ENCODE results near the gene PYDC1.

The PYDC1 gene

DNA sequence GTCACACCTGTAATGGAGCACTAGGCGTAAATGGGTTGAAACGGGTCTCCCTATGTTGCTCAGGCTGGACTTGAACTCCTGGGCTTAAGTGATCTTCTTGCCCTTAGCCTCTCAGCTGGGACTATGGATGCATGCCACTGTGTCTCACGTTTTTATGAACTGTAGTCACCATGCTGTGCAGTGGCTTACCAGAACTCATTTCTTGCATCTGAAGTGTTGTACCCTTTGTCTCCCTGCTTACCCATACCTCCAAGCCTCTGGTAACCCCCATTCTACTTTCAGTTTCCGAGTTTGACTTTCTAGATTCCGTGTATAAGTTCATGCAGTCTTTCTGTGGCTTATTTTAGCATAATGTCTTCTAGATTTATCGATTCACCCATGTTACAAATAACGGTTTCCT, 22.0 kb downstream of the PYDC1 start:
- Histone ChIP-seq H3K4me1 (ENCODE audit: insufficient read depth, low read length, poor library complexity, severe bottlenecking) (no peaks in the 10 kb centered on the region), H3K4me3 (ENCODE audit: low read length, poor library complexity, severe bottlenecking) (no peak overlapping the region), H2AFZ (ENCODE audit: low read length) (no peak overlapping the region), H3K79me2 (ENCODE audit: insufficient read depth, low read length) (peaks cover 63% of the 10 kb centered on the region), H3K4me2 (ENCODE audit: low read depth, low read length, poor library complexity, severe bottlenecking) (no peak overlapping the region), H3K9me2 (replicated peaks; ENCODE audit: low read depth, low read length) (no peaks in the 10 kb centered on the region), H3K9me3 (ENCODE audit: insufficient read depth, low read depth, low read length) (no peaks in the 10 kb centered on the region), H4K20me1 (ENCODE audit: insufficient read depth, low read length, poor library complexity, severe bottlenecking) (peaks cover 86% of the 10 kb centered on the region), H3F3A (ENCODE audit: low read depth) (peaks cover 16% of the 10 kb centered on the region), H3K9ac (ENCODE audit: low read depth, low read length, poor library complexity, severe bottlenecking) (no peak overlapping the region), H3K36me3 (ENCODE audit: insufficient read depth, low read length) (peaks cover 81% of the 10 kb centered on the region), H3K27me3 (ENCODE audit: insufficient read depth, low read length, poor library complexity, severe bottlenecking) (no peaks in the 10 kb centered on the region)
- no peak for TF ChIP-seq EZH2phosphoT487 (IDR thresholded peaks at IDR 0.05; ENCODE audit: borderline replicate concordance)
- TF ChIP-seq, protein P1, sequence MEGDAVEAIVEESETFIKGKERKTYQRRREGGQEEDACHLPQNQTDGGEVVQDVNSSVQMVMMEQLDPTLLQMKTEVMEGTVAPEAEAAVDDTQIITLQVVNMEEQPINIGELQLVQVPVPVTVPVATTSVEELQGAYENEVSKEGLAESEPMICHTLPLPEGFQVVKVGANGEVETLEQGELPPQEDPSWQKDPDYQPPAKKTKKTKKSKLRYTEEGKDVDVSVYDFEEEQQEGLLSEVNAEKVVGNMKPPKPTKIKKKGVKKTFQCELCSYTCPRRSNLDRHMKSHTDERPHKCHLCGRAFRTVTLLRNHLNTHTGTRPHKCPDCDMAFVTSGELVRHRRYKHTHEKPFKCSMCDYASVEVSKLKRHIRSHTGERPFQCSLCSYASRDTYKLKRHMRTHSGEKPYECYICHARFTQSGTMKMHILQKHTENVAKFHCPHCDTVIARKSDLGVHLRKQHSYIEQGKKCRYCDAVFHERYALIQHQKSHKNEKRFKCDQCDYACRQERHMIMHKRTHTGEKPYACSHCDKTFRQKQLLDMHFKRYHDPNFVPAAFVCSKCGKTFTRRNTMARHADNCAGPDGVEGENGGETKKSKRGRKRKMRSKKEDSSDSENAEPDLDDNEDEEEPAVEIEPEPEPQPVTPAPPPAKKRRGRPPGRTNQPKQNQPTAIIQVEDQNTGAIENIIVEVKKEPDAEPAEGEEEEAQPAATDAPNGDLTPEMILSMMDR (conservative IDR thresholded peaks at IDR 0.05; ENCODE audit: low read length): no peak

DNA sequence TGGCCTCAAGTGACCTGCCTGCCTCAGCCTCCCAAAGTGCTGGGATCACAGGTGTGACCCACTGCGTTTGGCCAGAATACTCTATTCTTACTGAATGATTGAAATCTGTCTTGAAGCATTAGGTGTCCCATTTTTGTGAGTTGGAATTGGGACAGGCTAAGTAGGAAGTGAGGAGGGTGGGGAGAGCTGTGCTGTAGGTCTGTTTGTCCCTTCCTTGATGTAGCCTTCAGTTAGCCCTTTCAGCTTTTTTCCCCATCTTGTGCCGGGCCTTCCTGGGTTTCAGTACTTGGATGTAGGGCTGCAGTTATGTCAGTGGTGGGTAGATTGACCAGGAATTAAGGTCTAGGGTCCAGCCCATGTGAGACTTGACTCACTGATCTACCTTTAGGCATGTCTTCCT, 23.1 kb downstream of the PYDC1 start:
- Histone ChIP-seq H3K36me3 (ENCODE audit: insufficient read depth, low read length) (peaks cover 83% of the 10 kb centered on the region), H3K79me2 (ENCODE audit: insufficient read depth, low read length) (peaks cover 73% of the 10 kb centered on the region), H3K4me1 (ENCODE audit: insufficient read depth, low read length, poor library complexity, severe bottlenecking) (peaks cover 3% of the 10 kb centered on the region), H3K4me3 (ENCODE audit: low read length, poor library complexity, severe bottlenecking) (no peak overlapping the region), H3K9ac (ENCODE audit: low read depth, low read length, poor library complexity, severe bottlenecking) (no peak overlapping the region), H3K9me2 (replicated peaks; ENCODE audit: low read depth, low read length) (no peaks in the 10 kb centered on the region), H3K9me3 (ENCODE audit: insufficient read depth, low read depth, low read length) (no peaks in the 10 kb centered on the region), H3K27me3 (ENCODE audit: insufficient read depth, low read length, poor library complexity, severe bottlenecking) (no peaks in the 10 kb centered on the region), H3K4me2 (ENCODE audit: low read depth, low read length, poor library complexity, severe bottlenecking) (no peak overlapping the region), H3F3A (ENCODE audit: low read depth) (peaks cover 17% of the 10 kb centered on the region), H2AFZ (ENCODE audit: low read length) (no peak overlapping the region), H4K20me1 (ENCODE audit: insufficient read depth, low read length, poor library complexity, severe bottlenecking) (peaks cover 91% of the 10 kb centered on the region)
- TF ChIP-seq, protein P1 (conservative IDR thresholded peaks at IDR 0.05; ENCODE audit: low read length): no peak
- TF ChIP-seq EZH2phosphoT487 (IDR thresholded peaks at IDR 0.05; ENCODE audit: borderline replicate concordance): no peak

DNA sequence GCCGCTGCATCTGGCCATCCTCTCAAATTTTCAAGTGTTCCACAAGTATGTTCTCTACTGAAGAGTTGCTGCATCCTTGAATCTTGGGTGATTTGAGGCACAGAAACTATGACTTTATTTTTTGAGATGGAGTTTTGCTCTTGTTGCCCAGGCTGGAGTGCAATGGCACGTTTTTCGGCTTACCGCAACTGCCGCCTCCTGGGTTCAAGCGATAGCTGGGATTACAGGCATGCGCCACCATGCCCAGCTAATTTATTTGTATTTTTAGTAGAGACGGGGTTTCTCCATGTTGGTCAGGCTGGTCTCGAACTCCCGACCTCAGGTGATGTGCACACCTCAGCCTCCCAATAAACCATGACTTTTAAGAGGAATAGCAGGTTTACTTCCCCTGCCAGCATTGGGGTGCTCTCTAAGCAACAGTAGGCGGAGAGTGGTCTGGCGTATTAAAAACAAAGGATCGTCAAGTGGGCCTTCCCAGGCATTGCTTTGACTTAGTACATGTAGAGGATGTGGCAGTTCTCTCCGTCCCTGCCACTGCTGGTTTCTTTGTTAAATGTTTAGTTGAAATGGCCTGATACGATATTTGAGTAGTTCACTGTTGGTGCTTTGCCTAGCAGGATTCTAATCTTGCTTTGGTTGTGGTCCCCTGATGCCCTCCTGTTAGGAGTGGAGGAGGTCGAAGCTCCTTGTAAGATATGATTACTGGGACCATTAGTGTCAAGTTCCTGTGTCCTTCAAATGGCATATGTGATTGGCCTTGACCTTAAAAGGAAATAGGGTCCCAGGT, 23.9 kb downstream of the PYDC1 start:
- H3K79me2 ChIP-seq (ENCODE audit: insufficient read depth, low read length): peaks cover 81% of the 10 kb centered on the region
- no peak for TF ChIP-seq EZH2phosphoT487 (IDR thresholded peaks at IDR 0.05; ENCODE audit: borderline replicate concordance)
- TF ChIP-seq, protein P1 (conservative IDR thresholded peaks at IDR 0.05; ENCODE audit: low read length): no peak
- no peaks in the 10 kb centered on the region for H3K27me3 ChIP-seq (ENCODE audit: insufficient read depth, low read length, poor library complexity, severe bottlenecking)
- H2AFZ ChIP-seq (ENCODE audit: low read length): no peak overlapping the region
- H3K9ac ChIP-seq (ENCODE audit: low read depth, low read length, poor library complexity, severe bottlenecking): no peak overlapping the region
- H4K20me1 ChIP-seq (ENCODE audit: insufficient read depth, low read length, poor library complexity, severe bottlenecking): peaks cover 91% of the 10 kb centered on the region
- H3K9me3 ChIP-seq (ENCODE audit: insufficient read depth, low read depth, low read length): no peaks in the 10 kb centered on the region
- H3K36me3 ChIP-seq (ENCODE audit: insufficient read depth, low read length): peaks cover 86% of the 10 kb centered on the region
- no peaks in the 10 kb centered on the region for H3K9me2 ChIP-seq (replicated peaks; ENCODE audit: low read depth, low read length)
- H3K4me2 ChIP-seq (ENCODE audit: low read depth, low read length, poor library complexity, severe bottlenecking): no peak overlapping the region
- H3K4me1 ChIP-seq (ENCODE audit: insufficient read depth, low read length, poor library complexity, severe bottlenecking): peaks cover 9% of the 10 kb centered on the region
- H3K4me3 ChIP-seq (ENCODE audit: low read length, poor library complexity, severe bottlenecking): no peak overlapping the region
- peaks cover 17% of the 10 kb centered on the region for H3F3A ChIP-seq (ENCODE audit: low read depth)
